A673 (cell line): ENCODE results near the gene APOO.

ENCODE experiments used
- EZH2 ChIP-seq: fragments of 200-600 bp; sonication (generic); IDR thresholded peaks from 2 replicates; pipeline ENCODE4 v1.6.1; 2017; ENCODE audit warnings: borderline replicate concordance, low read depth, mild to moderate bottlenecking, mixed read lengths, antibody characterized with exemption, low read length; ENCODE audit not compliant: poor library complexity, severe bottlenecking
- TF ChIP-seq, protein P1 (sequence below): fragments of 300-800, 200-600 bp; sonication (generic); conservative IDR thresholded peaks from 2 replicates; pipeline ENCODE4 v1.5.1; 2017; ENCODE audit warnings: low read depth, mild to moderate bottlenecking, antibody characterized with exemption, low read length, moderate library complexity, mixed read lengths

DNA sequence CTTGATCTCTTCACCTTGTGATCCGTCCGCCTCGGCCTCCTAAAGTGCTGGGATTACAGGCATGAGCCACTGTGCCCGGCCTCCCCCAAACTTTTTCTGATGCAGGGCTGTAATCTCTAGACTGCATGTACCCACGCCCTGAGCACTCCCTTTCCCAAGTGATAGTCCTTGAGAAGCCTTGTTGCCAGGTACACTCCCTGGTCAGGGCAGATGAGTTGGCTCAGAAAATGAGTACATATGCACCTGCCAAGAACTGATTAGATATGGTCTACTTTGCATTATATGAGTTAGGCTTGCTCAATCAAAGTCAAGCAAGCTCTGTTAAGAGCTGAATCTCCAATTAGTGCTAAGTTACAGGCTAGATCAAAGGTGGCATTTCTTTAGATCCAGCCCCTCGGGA lies 20.3 kb downstream of the APOO start:
- TF ChIP-seq, protein P1, sequence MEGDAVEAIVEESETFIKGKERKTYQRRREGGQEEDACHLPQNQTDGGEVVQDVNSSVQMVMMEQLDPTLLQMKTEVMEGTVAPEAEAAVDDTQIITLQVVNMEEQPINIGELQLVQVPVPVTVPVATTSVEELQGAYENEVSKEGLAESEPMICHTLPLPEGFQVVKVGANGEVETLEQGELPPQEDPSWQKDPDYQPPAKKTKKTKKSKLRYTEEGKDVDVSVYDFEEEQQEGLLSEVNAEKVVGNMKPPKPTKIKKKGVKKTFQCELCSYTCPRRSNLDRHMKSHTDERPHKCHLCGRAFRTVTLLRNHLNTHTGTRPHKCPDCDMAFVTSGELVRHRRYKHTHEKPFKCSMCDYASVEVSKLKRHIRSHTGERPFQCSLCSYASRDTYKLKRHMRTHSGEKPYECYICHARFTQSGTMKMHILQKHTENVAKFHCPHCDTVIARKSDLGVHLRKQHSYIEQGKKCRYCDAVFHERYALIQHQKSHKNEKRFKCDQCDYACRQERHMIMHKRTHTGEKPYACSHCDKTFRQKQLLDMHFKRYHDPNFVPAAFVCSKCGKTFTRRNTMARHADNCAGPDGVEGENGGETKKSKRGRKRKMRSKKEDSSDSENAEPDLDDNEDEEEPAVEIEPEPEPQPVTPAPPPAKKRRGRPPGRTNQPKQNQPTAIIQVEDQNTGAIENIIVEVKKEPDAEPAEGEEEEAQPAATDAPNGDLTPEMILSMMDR: no peak
- TF ChIP-seq EZH2: no peak
